GM12878 (cell line): ENCODE results near the gene UBE2E3.

Source experiments
- EED ChIP-seq: sonication (generic); IDR thresholded peaks from 2 replicates; pipeline ENCODE4 v1.6.1; 2016; ENCODE audit warnings: antibody characterized with exemption, low read depth
- POLR2A ChIP-seq: IDR thresholded peaks from 2 replicates; pipeline ENCODE4 v1.6.1; 2011; ENCODE audit warnings: low read depth, mild to moderate bottlenecking, low read length
- TAF1 ChIP-seq: IDR thresholded peaks from 2 replicates; pipeline ENCODE4 v1.6.1; 2011; ENCODE audit warnings: mild to moderate bottlenecking, low read depth, low read length, borderline replicate concordance
- TCF3 ChIP-seq: IDR thresholded peaks from 2 replicates; pipeline ENCODE4 v1.6.1; 2012; ENCODE audit warnings: low read depth, mild to moderate bottlenecking, low read length, borderline replicate concordance; ENCODE audit not compliant: insufficient read depth
- TF ChIP-seq, protein P1 (sequence below), 3 experiments: IDR thresholded peaks in 2 of 3; conservative IDR thresholded peaks in 1 of 3; 2 replicates each; pipeline ENCODE4 v1.5.1; 2011; ENCODE audit warnings: low read depth in 3 of 3, low read length in 3 of 3, mild to moderate bottlenecking in 3 of 3, control low read depth in 2 of 3, moderate library complexity in 2 of 3, inconsistent platforms in 1 of 3, mixed read lengths in 1 of 3; ENCODE audit not compliant: control insufficient read depth in 2 of 3, insufficient read depth in 1 of 3; ENCODE audit errors: extremely low read depth in 1 of 3

DNA sequence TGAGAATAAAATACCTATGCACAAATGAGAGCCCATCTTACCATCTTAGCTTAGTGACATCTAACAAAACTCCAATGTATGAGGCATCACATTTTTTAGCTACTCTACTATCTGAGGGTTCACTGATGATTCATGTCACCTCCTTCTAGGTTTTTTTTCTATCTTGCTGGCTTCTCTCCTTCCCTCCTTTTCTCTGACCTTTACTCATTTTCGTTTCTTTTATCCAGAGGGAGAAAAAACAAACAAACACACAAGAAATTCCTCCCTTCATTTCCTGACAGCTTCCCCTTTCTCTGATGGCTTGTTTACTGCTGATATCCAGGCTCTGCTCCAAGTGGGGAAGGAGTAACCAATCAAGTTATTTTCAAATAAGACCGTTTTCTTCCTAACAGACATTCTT, 115.1 kb downstream of the UBE2E3 start:
- TF ChIP-seq EED: no peak
- no peak for TF ChIP-seq TAF1
- TF ChIP-seq, protein P1, sequence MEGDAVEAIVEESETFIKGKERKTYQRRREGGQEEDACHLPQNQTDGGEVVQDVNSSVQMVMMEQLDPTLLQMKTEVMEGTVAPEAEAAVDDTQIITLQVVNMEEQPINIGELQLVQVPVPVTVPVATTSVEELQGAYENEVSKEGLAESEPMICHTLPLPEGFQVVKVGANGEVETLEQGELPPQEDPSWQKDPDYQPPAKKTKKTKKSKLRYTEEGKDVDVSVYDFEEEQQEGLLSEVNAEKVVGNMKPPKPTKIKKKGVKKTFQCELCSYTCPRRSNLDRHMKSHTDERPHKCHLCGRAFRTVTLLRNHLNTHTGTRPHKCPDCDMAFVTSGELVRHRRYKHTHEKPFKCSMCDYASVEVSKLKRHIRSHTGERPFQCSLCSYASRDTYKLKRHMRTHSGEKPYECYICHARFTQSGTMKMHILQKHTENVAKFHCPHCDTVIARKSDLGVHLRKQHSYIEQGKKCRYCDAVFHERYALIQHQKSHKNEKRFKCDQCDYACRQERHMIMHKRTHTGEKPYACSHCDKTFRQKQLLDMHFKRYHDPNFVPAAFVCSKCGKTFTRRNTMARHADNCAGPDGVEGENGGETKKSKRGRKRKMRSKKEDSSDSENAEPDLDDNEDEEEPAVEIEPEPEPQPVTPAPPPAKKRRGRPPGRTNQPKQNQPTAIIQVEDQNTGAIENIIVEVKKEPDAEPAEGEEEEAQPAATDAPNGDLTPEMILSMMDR (IDR thresholded peaks at IDR 0.05 in 2 of 3, conservative IDR thresholded peaks at IDR 0.05 in 1 of 3; ENCODE audit: control insufficient read depth in 2 of 3, extremely low read depth in 1 of 3, insufficient read depth in 1 of 3, low read depth in 3 of 3, low read length in 3 of 3): no peak
- no peak for TF ChIP-seq TCF3
- TF ChIP-seq POLR2A: no peak
